Stimulated activated CD8-positive, alpha-beta memory T cell treated with anti-CD3 and anti-CD28 coated beads, Interleukin-12 subunit alpha, Interleukin-12 subunit beta, amount 100 ng/mL, for 24 hours (primary cell): ENCODE data around the gene TTC7B.

Source experiments
- DNase-seq: peaks from one replicate; pipeline ENCODE4 v3.0.0-alpha.2; 2020; ENCODE audit errors: extremely low read depth

Gene TTC7B

GRCh38 chr14:90489916-90490719 lies 326.1 kb downstream of the TTC7B start:
- no peak for DNase-seq

GRCh38 chr14:90489306-90489705 lies 326.9 kb downstream of the TTC7B start:
- no peak for DNase-seq

- no peak for DNase-seq
These were observed 328.0 kb downstream of the TTC7B start for GRCh38 chr14:90488256-90488655.

GRCh38 chr14:90487462-90487861 lies 328.8 kb downstream of the TTC7B start:
- DNase-seq = no peak

GRCh38 chr14:90487031-90487430 lies 329.2 kb downstream of the TTC7B start:
- DNase-seq = no peak

- no peak for DNase-seq
These were observed 331.9 kb downstream of the TTC7B start for GRCh38 chr14:90484291-90484690.

- DNase-seq = no peak
These were observed 332.7 kb downstream of the TTC7B start for GRCh38 chr14:90483571-90483974.

- DNase-seq = no peak
These were observed 333.1 kb downstream of the TTC7B start for GRCh38 chr14:90483117-90483516.

GRCh38 chr14:90475298-90475697 lies 340.9 kb downstream of the TTC7B start:
- DNase-seq = no peak
